ENCODE results near the gene PRR5L.

The PRR5L gene

GRCh38 chr11:36295926-36296325 is at the start of gene PRR5L:
PRR5L (plus strand) TSS chr11:36296288; CDS start chr11:36401122, 104,834 bp downstream.
- H3K9ac ChIP-seq (ENCODE audit: low read length): no peak within 1 kb of the TSS
- H3K36me3 ChIP-seq (ENCODE audit: control insufficient read depth, insufficient read depth, low read length): no peaks in the 10 kb centered on the region
- H3K27me3 ChIP-seq (ENCODE audit: control insufficient read depth, insufficient read depth, low read length): no peaks in the 10 kb centered on the region

GRCh38 chr11:36247493-36247892 is 48.6 kb upstream of the PRR5L start:
- no peak overlapping the region for H3K4me3 ChIP-seq (ENCODE audit: low read length)
- no peaks in the 10 kb centered on the region for H3K4me1 ChIP-seq (ENCODE audit: control insufficient read depth, insufficient read depth, low read length)
- H3K27me3 ChIP-seq (ENCODE audit: control insufficient read depth, insufficient read depth, low read length): peaks cover 3% of the 10 kb centered on the region
- no peaks in the 10 kb centered on the region for H3K36me3 ChIP-seq (ENCODE audit: control insufficient read depth, insufficient read depth, low read length)
- no peaks in the 10 kb centered on the region for H3K9me3 ChIP-seq (ENCODE audit: control insufficient read depth, low read length)
- H3K9ac ChIP-seq (ENCODE audit: low read length): no peak overlapping the region

More at GRCh38 chr11:36295926-36296325, at the start of gene PRR5L:
- no peak within 1 kb of the TSS for H3K4me3 ChIP-seq (ENCODE audit: low read length)
- peaks cover 6% of the 10 kb centered on the region for H3K4me1 ChIP-seq (ENCODE audit: control insufficient read depth, insufficient read depth, low read length)
- no peaks in the 10 kb centered on the region for H3K9me3 ChIP-seq (ENCODE audit: control insufficient read depth, low read length)

DNA sequence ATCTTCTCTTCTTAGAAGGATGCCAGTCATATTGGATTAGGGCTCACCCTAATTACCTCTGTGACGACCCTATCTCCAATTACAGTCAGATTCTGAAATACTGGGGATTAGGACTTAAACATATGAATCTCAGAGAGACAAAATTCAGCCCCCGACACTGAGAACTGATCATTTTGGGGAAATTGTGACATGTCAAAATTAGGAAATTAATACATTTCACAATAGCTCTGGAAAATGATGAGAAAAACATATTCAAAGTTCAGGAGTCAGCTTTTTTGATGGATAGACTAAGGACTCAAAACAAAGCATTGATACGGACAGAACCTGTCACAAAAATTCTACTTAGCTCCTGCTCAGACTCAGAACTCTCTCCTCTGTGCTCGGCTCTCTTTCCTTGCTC is 47.7 kb upstream of the PRR5L start:
- Histone ChIP-seq H3K9me3 (ENCODE audit: control insufficient read depth, low read length) (no peaks in the 10 kb centered on the region), H3K4me1 (ENCODE audit: control insufficient read depth, insufficient read depth, low read length) (no peaks in the 10 kb centered on the region), H3K36me3 (ENCODE audit: control insufficient read depth, insufficient read depth, low read length) (no peaks in the 10 kb centered on the region), H3K9ac (ENCODE audit: low read length) (no peak overlapping the region), H3K4me3 (ENCODE audit: low read length) (no peak overlapping the region), H3K27me3 (ENCODE audit: control insufficient read depth, insufficient read depth, low read length) (peaks cover 3% of the 10 kb centered on the region)

- Histone ChIP-seq H3K4me1 (ENCODE audit: control insufficient read depth, insufficient read depth, low read length) (no peaks in the 10 kb centered on the region), H3K9ac (ENCODE audit: low read length) (no peak overlapping the region), H3K36me3 (ENCODE audit: control insufficient read depth, insufficient read depth, low read length) (no peaks in the 10 kb centered on the region), H3K4me3 (ENCODE audit: low read length) (no peak overlapping the region), H3K9me3 (ENCODE audit: control insufficient read depth, low read length) (no peaks in the 10 kb centered on the region), H3K27me3 (ENCODE audit: control insufficient read depth, insufficient read depth, low read length) (peaks cover 3% of the 10 kb centered on the region)
Measured at GRCh38 chr11:36249246-36249645, 46.8 kb upstream of the PRR5L start.

DNA sequence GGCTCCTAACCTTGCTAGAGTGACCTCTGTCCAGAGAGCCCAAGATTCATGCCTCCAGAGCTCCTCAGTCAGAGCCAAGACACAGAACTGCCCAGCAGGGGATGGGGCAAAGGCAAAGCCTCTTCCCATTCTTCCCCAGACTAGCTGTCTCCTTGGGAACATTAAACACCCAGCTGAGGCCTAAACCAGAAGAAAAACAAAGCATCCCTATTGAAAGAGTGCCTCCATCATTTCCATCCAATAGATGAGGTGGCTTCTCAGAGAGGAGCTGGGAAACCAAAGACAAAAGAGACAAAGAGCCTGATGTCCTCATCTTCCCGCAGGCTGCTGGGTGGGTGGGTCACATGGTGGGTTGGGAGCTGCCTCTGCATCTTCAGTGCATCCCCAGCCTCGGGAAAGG is 44.3 kb upstream of the PRR5L start:
- Histone ChIP-seq H3K9ac (ENCODE audit: low read length) (no peak overlapping the region), H3K36me3 (ENCODE audit: control insufficient read depth, insufficient read depth, low read length) (no peaks in the 10 kb centered on the region), H3K4me1 (ENCODE audit: control insufficient read depth, insufficient read depth, low read length) (no peaks in the 10 kb centered on the region), H3K9me3 (ENCODE audit: control insufficient read depth, low read length) (no peaks in the 10 kb centered on the region), H3K27me3 (ENCODE audit: control insufficient read depth, insufficient read depth, low read length) (peaks cover 3% of the 10 kb centered on the region), H3K4me3 (ENCODE audit: low read length) (no peak overlapping the region)

GRCh38 chr11:36253238-36253637 is 42.9 kb upstream of the PRR5L start:
- peaks cover 3% of the 10 kb centered on the region for H3K27me3 ChIP-seq (ENCODE audit: control insufficient read depth, insufficient read depth, low read length)
- no peaks in the 10 kb centered on the region for H3K9me3 ChIP-seq (ENCODE audit: control insufficient read depth, low read length)
- H3K4me1 ChIP-seq (ENCODE audit: control insufficient read depth, insufficient read depth, low read length): no peaks in the 10 kb centered on the region
- no peaks in the 10 kb centered on the region for H3K36me3 ChIP-seq (ENCODE audit: control insufficient read depth, insufficient read depth, low read length)
- H3K9ac ChIP-seq (ENCODE audit: low read length): no peak overlapping the region
- H3K4me3 ChIP-seq (ENCODE audit: low read length): no peak overlapping the region

DNA sequence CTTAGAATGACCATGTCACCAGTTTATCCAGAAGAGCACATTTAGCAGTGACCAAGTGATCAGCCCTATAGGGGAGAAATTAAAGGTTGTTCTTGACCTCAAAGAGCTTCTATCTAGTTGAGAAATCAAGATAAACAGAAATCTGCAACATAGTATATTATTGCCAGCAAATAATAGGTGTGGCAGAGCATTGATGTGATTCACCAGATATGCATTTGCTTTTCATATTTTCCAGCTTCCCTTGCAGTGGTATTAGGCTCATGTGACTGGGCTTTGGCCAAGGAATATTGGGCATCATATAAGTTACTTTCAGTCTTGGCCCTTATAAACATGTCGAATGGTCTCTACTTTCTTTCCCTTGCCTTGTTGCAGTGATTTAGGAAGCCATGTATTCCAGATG is 41.4 kb upstream of the PRR5L start:
- Histone ChIP-seq H3K27me3 (ENCODE audit: control insufficient read depth, insufficient read depth, low read length) (peaks cover 9% of the 10 kb centered on the region), H3K9ac (ENCODE audit: low read length) (no peak overlapping the region), H3K4me1 (ENCODE audit: control insufficient read depth, insufficient read depth, low read length) (no peaks in the 10 kb centered on the region), H3K4me3 (ENCODE audit: low read length) (no peak overlapping the region), H3K36me3 (ENCODE audit: control insufficient read depth, insufficient read depth, low read length) (no peaks in the 10 kb centered on the region), H3K9me3 (ENCODE audit: control insufficient read depth, low read length) (no peaks in the 10 kb centered on the region)

DNA sequence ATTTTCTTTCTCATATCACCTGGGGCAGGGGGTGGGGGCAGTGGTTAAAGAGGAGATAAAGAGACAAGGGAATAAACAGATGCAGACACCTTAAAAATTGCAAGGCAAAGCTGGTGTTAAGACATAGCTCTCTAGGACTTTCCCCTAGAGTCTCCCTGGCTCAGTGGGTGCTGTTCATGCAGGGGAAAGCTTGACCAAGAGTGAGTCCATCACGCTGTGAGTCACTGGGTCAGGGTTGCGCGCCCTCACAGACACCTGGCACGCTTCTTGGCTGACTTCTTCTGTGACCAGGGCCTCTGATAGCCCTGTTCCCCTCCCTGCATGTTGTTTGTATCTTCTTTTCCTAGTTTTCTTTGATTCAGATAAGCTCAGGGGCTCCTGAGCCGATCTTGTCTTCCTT is 38.7 kb upstream of the PRR5L start:
- Histone ChIP-seq H3K9me3 (ENCODE audit: control insufficient read depth, low read length) (no peaks in the 10 kb centered on the region), H3K36me3 (ENCODE audit: control insufficient read depth, insufficient read depth, low read length) (no peaks in the 10 kb centered on the region), H3K9ac (ENCODE audit: low read length) (no peak overlapping the region), H3K4me1 (ENCODE audit: control insufficient read depth, insufficient read depth, low read length) (no peaks in the 10 kb centered on the region), H3K27me3 (ENCODE audit: control insufficient read depth, insufficient read depth, low read length) (peaks cover 6% of the 10 kb centered on the region), H3K4me3 (ENCODE audit: low read length) (no peak overlapping the region)

- Histone ChIP-seq H3K36me3 (ENCODE audit: control insufficient read depth, insufficient read depth, low read length) (no peaks in the 10 kb centered on the region), H3K9ac (ENCODE audit: low read length) (no peak overlapping the region), H3K4me3 (ENCODE audit: low read length) (no peak overlapping the region)
Measured at GRCh38 chr11:36258730-36259360, 37.2 kb upstream of the PRR5L start.

GRCh38 chr11:36261094-36261493 is 35.0 kb upstream of the PRR5L start:
- no peaks in the 10 kb centered on the region for H3K36me3 ChIP-seq (ENCODE audit: control insufficient read depth, insufficient read depth, low read length)
- H3K4me3 ChIP-seq (ENCODE audit: low read length): no peak overlapping the region
- no peaks in the 10 kb centered on the region for H3K9me3 ChIP-seq (ENCODE audit: control insufficient read depth, low read length)
- H3K27me3 ChIP-seq (ENCODE audit: control insufficient read depth, insufficient read depth, low read length): peaks cover 6% of the 10 kb centered on the region
- H3K9ac ChIP-seq (ENCODE audit: low read length): no peak overlapping the region
- no peaks in the 10 kb centered on the region for H3K4me1 ChIP-seq (ENCODE audit: control insufficient read depth, insufficient read depth, low read length)

More at GRCh38 chr11:36258730-36259360, 37.2 kb upstream of the PRR5L start:
- H3K9me3 ChIP-seq (ENCODE audit: control insufficient read depth, low read length): no peaks in the 10 kb centered on the region
- H3K4me1 ChIP-seq (ENCODE audit: control insufficient read depth, insufficient read depth, low read length): no peaks in the 10 kb centered on the region
- peaks cover 6% of the 10 kb centered on the region for H3K27me3 ChIP-seq (ENCODE audit: control insufficient read depth, insufficient read depth, low read length)

DNA sequence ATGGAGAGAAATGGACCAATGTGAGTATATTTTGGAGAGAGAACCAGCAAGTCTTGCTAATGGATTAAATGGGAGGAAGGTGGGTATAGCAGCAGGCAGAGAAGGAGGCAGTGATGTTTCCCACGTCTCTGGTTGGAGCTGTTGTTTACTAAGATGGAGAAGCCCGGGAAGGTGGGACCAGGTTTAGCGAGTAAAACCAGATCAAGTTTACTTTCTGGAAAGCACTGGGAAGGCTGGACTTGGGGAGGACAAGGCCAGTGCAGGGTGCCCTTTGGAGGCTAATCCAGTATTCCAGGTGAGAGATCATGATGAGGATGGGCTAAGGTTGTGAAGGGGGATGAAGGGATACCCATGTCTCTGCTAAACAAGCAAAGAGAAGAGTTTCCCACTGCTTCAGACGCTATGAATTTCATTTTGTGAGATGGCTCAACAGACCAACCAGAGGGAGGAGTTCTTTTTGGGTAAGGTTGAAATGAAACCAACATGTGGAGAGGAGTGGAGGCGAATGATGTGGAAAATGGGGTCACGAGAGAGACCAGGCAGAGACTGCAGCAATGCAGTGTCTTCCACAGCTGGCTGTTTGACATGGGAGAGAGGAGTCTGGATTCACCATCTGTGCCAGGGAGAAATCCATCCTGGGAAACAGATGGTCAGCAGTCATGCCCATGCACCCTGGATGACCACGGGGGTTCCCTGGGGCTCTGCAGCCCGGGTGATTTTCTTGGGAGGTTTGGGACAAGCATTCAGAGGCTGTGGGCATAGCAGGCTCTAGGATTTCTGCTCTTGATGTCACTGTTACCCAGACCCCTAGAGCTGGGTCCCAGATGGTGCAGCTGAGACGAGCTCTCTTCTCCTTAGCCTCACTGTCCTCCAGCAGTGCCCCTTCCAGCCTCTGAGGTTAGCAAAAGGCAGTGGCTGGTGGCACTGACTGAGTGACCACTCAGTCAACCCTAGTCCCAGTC is 31.8 kb upstream of the PRR5L start:
- Histone ChIP-seq H3K4me1 (ENCODE audit: control insufficient read depth, insufficient read depth, low read length) (no peaks in the 10 kb centered on the region), H3K4me3 (ENCODE audit: low read length) (no peak overlapping the region), H3K9ac (ENCODE audit: low read length) (no peak overlapping the region), H3K36me3 (ENCODE audit: control insufficient read depth, insufficient read depth, low read length) (no peaks in the 10 kb centered on the region), H3K9me3 (ENCODE audit: control insufficient read depth, low read length) (no peaks in the 10 kb centered on the region), H3K27me3 (ENCODE audit: control insufficient read depth, insufficient read depth, low read length) (peaks cover 2% of the 10 kb centered on the region)

GRCh38 chr11:36264973-36265344 is 31.1 kb upstream of the PRR5L start:
- H3K36me3 ChIP-seq (ENCODE audit: control insufficient read depth, insufficient read depth, low read length): no peaks in the 10 kb centered on the region
- H3K4me3 ChIP-seq (ENCODE audit: low read length): no peak overlapping the region
- no peaks in the 10 kb centered on the region for H3K4me1 ChIP-seq (ENCODE audit: control insufficient read depth, insufficient read depth, low read length)
- H3K27me3 ChIP-seq (ENCODE audit: control insufficient read depth, insufficient read depth, low read length): no peaks in the 10 kb centered on the region
- no peaks in the 10 kb centered on the region for H3K9me3 ChIP-seq (ENCODE audit: control insufficient read depth, low read length)
- H3K9ac ChIP-seq (ENCODE audit: low read length): no peak overlapping the region

Data from mucosa of stomach (tissue), 1 donor.